Gastroesophageal sphincter (tissue), 4 donors: ENCODE measurements around the gene SOCS3. TPM values are rescaled to one million over a fixed set of nuclear protein-coding genes. Genes with fewer than 3 reads are reported as not detected.
"Not testable (repeated sequence)": the region's sequence is repeated elsewhere in the genome, so short reads cannot be mapped to it uniquely, and the experiment has no call there.

ENCODE experiments used
- ATAC-seq: fragments of 150-250 bp; one replicate; pipeline ENCODE4 v1.9.1; 2016; ENCODE audit warnings: mild to moderate bottlenecking, moderate library complexity
- H3K27ac ChIP-seq, 4 donors: fragments of 200-600 bp; sonication (generic) in 3 of 4; 1 replicate in 3 of 4; 2 replicates in 1 of 4; pipeline ENCODE4 v1.5.1; 2016 to 2019
- H3K27me3 ChIP-seq: fragments of 200-600 bp; sonication (generic); one replicate; pipeline ENCODE4 v1.5.1; 2019
- H3K36me3 ChIP-seq, 2 donors: fragments of 200-600 bp; sonication (generic); one replicate each; pipeline ENCODE4 v1.5.1; 2019; ENCODE audit warnings: control low read depth in 1 of 2
- H3K4me1 ChIP-seq, 3 donors: fragments of 200-600 bp; sonication (generic); 1 replicate in 2 of 3; 2 replicates in 1 of 3; pipeline ENCODE4 v1.5.1; 2016 to 2019; ENCODE audit warnings: control low read depth in 2 of 3
- H3K4me3 ChIP-seq, 2 donors: fragments of 200-600 bp; sonication (generic); one replicate each; pipeline ENCODE4 v1.5.1; 2019; ENCODE audit warnings: mild to moderate bottlenecking in 1 of 2, moderate library complexity in 1 of 2
- H3K9me3 ChIP-seq, 3 donors: fragments of 200-600 bp; sonication (generic); one replicate each; pipeline ENCODE4 v1.5.1; 2017 to 2019; ENCODE audit warnings: control low read depth in 2 of 3
- CTCF ChIP-seq, 4 experiments: fragments of 200-600 bp in 2 of 4; fragments of 450-650 bp in 2 of 4; sonication (generic) in 1 of 4; IDR thresholded peaks; one replicate each; pipeline ENCODE4 v1.5.1; 2017 to 2019; ENCODE audit warnings: antibody characterized with exemption in 4 of 4, mild to moderate bottlenecking in 2 of 4, moderate library complexity in 2 of 4
- EP300 ChIP-seq: sonication (generic); formaldehyde crosslinking; IDR thresholded peaks from one replicate; pipeline ENCODE4 v1.6.1; 2017; ENCODE audit warnings: antibody characterized with exemption, mild to moderate bottlenecking
- POLR2A ChIP-seq, 2 donors: fragments of 450-650 bp; IDR thresholded peaks; one replicate each; pipeline ENCODE4 v1.6.1; 2017; ENCODE audit warnings: antibody characterized with exemption in 2 of 2, mild to moderate bottlenecking in 2 of 2, moderate library complexity in 1 of 2
- POLR2AphosphoS5 ChIP-seq: sonication (generic); formaldehyde crosslinking; IDR thresholded peaks from one replicate; pipeline ENCODE4 v1.6.1; 2017; ENCODE audit warnings: antibody characterized with exemption
- WGBS, 2 donors: methylation state at CpG; one replicate each; pipeline ENCODE4 v1.1.5; 2018; ENCODE audit warnings: low coverage in 1 of 2; 5-methylcytosine and 5-hydroxymethylcytosine counted together
- total RNA-seq, 4 donors: library from RNA; depleted of rRNA; stranded (reverse); fragments of >200 nt; gene quantifications; one replicate each; pipeline ENCODE4 v1.1.0, GENCODE V29; 2016

The SOCS3 gene
- total RNA-seq, 4 donors from 2014 or later, result 11.5 to 423 (median 38.2) TPM

GRCh38 chr17:78335209-78335608 is 24.7 kb downstream of the SOCS3 start:
- no peak for ATAC-seq
- no peaks in the 10 kb centered on the region for H3K36me3 ChIP-seq
- no peak overlapping the region for H3K4me3 ChIP-seq
- H3K27ac ChIP-seq, result no peak overlapping the region
- TF ChIP-seq POLR2A (IDR thresholded peaks at IDR 0.05), result no peak
- TF ChIP-seq EP300, result no peak
- TF ChIP-seq CTCF (IDR thresholded peaks at IDR 0.05), result no peak
- no peak for TF ChIP-seq POLR2AphosphoS5
- peaks cover 0 to 12% (median 0%) of the 10 kb centered on the region in 3 donors for H3K4me1 ChIP-seq
- 93 to 98% methylated on average over 9 to 10 of the region's 11 CpGs for WGBS, 2 donors
- no peaks in the 10 kb centered on the region for H3K9me3 ChIP-seq
- no peaks in the 10 kb centered on the region for H3K27me3 ChIP-seq

GRCh38 chr17:78332991-78333390 is 26.9 kb downstream of the SOCS3 start:
- no peak for ATAC-seq
- Histone ChIP-seq H3K36me3 (no peaks in the 10 kb centered on the region), H3K9me3 (no peaks in the 10 kb centered on the region), H3K4me1 (peaks cover 0 to 20% (median 0%) of the 10 kb centered on the region in 3 donors), H3K27ac (no peak overlapping the region), H3K27me3 (no peaks in the 10 kb centered on the region), H3K4me3 (no peak overlapping the region)
- TF ChIP-seq CTCF (IDR thresholded peaks at IDR 0.05) (no peak), POLR2A (IDR thresholded peaks at IDR 0.05) (no peak), POLR2AphosphoS5 (no peak), EP300 (no peak)
- 59 to 87% methylated on average over 3 to 4 of the region's 4 CpGs for WGBS, 2 donors

GRCh38 chr17:78331355-78331754 is 28.5 kb downstream of the SOCS3 start:
- not testable (repeated sequence) for ATAC-seq, H3K36me3 ChIP-seq, H3K4me3 ChIP-seq, H3K9me3 ChIP-seq, H3K27me3 ChIP-seq
- WGBS, 2 donors, result 0 to 83% methylated on average over 1 to 3 of the region's 12 CpGs
- H3K27ac ChIP-seq, result peak overlapping the region in 1 of 4 donors; percentile 54
- H3K4me1 ChIP-seq, result peaks cover 0 to 20% (median 0%) of the 10 kb centered on the region in 3 donors

- WGBS, 2 donors, result 25 to 43% methylated on average over 9 to 10 of the region's 13 CpGs
- Histone ChIP-seq H3K36me3 (no peaks in the 10 kb centered on the region), H3K4me3 (no peak overlapping the region), H3K9me3 (no peaks in the 10 kb centered on the region), H3K4me1 (peaks cover 0 to 25% (median 0%) of the 10 kb centered on the region in 3 donors), H3K27ac (peak overlapping the region in 3 of 4 donors; percentile 31 to 54 (median 46)), H3K27me3 (no peaks in the 10 kb centered on the region)
- peak; percentile 52 for ATAC-seq
- TF ChIP-seq POLR2A (IDR thresholded peaks at IDR 0.05), result no peak
- peak; percentile 73 for TF ChIP-seq POLR2AphosphoS5
- peak in 1 of 4 experiments; percentile 4 for TF ChIP-seq CTCF (IDR thresholded peaks at IDR 0.05)
- no peak for TF ChIP-seq EP300
These were observed 29.2 kb downstream of the SOCS3 start for GRCh38 chr17:78330570-78331224.

GRCh38 chr17:78329263-78330059 is 30.4 kb downstream of the SOCS3 start:
- 88% methylated on average over 1 of the region's 16 CpGs; no CpG with 5 or more reads in 1 of the 2 donors for WGBS, 2 donors
- no peak overlapping the region for H3K4me3 ChIP-seq
- peaks cover 0 to 37% (median under 1%) of the 10 kb centered on the region in 3 donors for H3K4me1 ChIP-seq
- peak; percentile 4 for ATAC-seq
- peak overlapping the region in 2 of 4 donors; percentile 49 to 50 for H3K27ac ChIP-seq
- no peaks in the 10 kb centered on the region for H3K9me3 ChIP-seq
- H3K36me3 ChIP-seq, result no peaks in the 10 kb centered on the region
- H3K27me3 ChIP-seq, result no peaks in the 10 kb centered on the region
- TF ChIP-seq EP300, result no peak
- TF ChIP-seq CTCF (IDR thresholded peaks at IDR 0.05), result no peak
- no peak for TF ChIP-seq POLR2AphosphoS5
- TF ChIP-seq POLR2A (IDR thresholded peaks at IDR 0.05), result no peak
